Vagina (tissue), 2 donors: ENCODE data around the gene FMN2.

ENCODE experiments used
- POLR2A ChIP-seq, 2 donors: fragments of 450-650 bp; IDR thresholded peaks; one replicate each; pipeline ENCODE4 v1.6.1; 2017; ENCODE audit warnings: antibody characterized with exemption in 2 of 2, mild to moderate bottlenecking in 2 of 2, moderate library complexity in 2 of 2
- TF ChIP-seq, protein P1 (sequence below), 3 experiments: fragments of 450-650 bp in 2 of 3; fragments of 200-600 bp in 1 of 3; sonication (generic) in 1 of 3; IDR thresholded peaks; one replicate each; pipeline ENCODE4 v1.5.1; 2017 to 2019; ENCODE audit warnings: antibody characterized with exemption in 3 of 3, mild to moderate bottlenecking in 2 of 3, moderate library complexity in 2 of 3

GRCh38 chr1:240464099-240464498 is 372.4 kb downstream of the FMN2 start:
- TF ChIP-seq, protein P1, sequence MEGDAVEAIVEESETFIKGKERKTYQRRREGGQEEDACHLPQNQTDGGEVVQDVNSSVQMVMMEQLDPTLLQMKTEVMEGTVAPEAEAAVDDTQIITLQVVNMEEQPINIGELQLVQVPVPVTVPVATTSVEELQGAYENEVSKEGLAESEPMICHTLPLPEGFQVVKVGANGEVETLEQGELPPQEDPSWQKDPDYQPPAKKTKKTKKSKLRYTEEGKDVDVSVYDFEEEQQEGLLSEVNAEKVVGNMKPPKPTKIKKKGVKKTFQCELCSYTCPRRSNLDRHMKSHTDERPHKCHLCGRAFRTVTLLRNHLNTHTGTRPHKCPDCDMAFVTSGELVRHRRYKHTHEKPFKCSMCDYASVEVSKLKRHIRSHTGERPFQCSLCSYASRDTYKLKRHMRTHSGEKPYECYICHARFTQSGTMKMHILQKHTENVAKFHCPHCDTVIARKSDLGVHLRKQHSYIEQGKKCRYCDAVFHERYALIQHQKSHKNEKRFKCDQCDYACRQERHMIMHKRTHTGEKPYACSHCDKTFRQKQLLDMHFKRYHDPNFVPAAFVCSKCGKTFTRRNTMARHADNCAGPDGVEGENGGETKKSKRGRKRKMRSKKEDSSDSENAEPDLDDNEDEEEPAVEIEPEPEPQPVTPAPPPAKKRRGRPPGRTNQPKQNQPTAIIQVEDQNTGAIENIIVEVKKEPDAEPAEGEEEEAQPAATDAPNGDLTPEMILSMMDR (IDR thresholded peaks at IDR 0.05), result no peak
- TF ChIP-seq POLR2A (IDR thresholded peaks at IDR 0.05), result no peak
